Naive B cell (primary cell): Measurements from ENCODE around the gene SLC22A8. TPM values are rescaled to one million over a fixed set of nuclear protein-coding genes. Genes with fewer than 3 reads are reported as not detected.

Source experiments
- ATAC-seq, 2 donors: fragments of 150-1000 bp; cut with Tn5 transposase; 2 replicates each; pipeline ENCODE4 v1.10.0; 2021; ENCODE audit warnings: low read depth in 2 of 2, mild to moderate bottlenecking in 2 of 2, moderate library complexity in 2 of 2
- DNase-seq: peaks from one replicate; pipeline ENCODE4 v3.0.0; 2022
- H3K27ac Mint-ChIP-seq, 6 donors: one replicate each; pipeline ENCODE4 v1.8.0; 2020 to 2022; ENCODE audit warnings: mild to moderate bottlenecking in 6 of 6, mixed read lengths in 6 of 6, moderate library complexity in 5 of 6, inconsistent platforms in 2 of 6
- H3K27me3 Mint-ChIP-seq, 3 donors: one replicate each; pipeline ENCODE4 v1.8.0; 2021 to 2022; ENCODE audit warnings: mixed read lengths in 3 of 3, mild to moderate bottlenecking in 1 of 3
- H3K36me3 Mint-ChIP-seq, 2 donors: one replicate each; pipeline ENCODE4 v1.8.0; 2020 to 2022; ENCODE audit warnings: mixed read lengths in 2 of 2, inconsistent platforms in 1 of 2, mild to moderate bottlenecking in 1 of 2
- H3K4me1 Mint-ChIP-seq, 3 donors: one replicate each; pipeline ENCODE4 v1.8.0; 2020 to 2022; ENCODE audit warnings: mixed read lengths in 3 of 3, inconsistent platforms in 1 of 3, mild to moderate bottlenecking in 1 of 3, moderate library complexity in 1 of 3
- H3K4me3 Mint-ChIP-seq, 8 donors: one replicate each; pipeline ENCODE4 v1.8.0; 2020 to 2022; ENCODE audit warnings: mild to moderate bottlenecking in 8 of 8, mixed read lengths in 8 of 8, moderate library complexity in 8 of 8, inconsistent platforms in 2 of 8
- H3K9me3 Mint-ChIP-seq, 7 donors: one replicate each; pipeline ENCODE4 v1.8.0; 2020 to 2022; ENCODE audit warnings: mixed read lengths in 7 of 7, mild to moderate bottlenecking in 5 of 7, inconsistent platforms in 2 of 7, moderate library complexity in 1 of 7
- polyA plus RNA-seq, 6 donors: library from polyadenylated mRNA; unstranded; fragments of 300-500 nt; fragmentation: Illumina TruSeq; gene quantifications; one replicate each; pipeline ENCODE4 v1.2.3, GENCODE V29; 2021; ENCODE audit warnings: low read depth in 6 of 6

The SLC22A8 gene
- polyA plus RNA-seq, 6 donors from 2014 or later, result not detected

DNA sequence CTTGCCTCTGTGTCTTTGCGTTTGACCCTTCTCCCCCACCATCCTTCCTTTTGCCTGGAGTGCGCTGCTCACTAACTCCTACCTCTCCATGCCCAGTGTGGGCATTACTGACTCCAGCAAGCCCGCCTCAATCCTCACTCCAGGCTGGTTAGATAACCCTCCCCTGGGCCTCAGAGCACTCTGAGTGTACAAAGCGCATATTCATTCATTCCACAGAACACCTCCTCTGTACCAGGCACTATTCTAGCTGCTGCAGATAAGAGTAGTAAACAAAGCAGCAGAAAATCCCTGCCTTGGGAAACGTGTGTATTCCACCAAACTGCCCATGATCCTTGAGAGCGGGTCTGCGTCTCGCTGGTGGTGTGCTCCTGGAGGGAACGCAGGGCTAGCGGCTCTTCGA, 3.2 kb downstream of the SLC22A8 start:
- DNase-seq (no peak), ATAC-seq (no peak)
- Mint-ChIP-seq H3K9me3 (peaks cover 0 to 1% (median 0%) of the 10 kb centered on the region in 7 donors), H3K36me3 (no peaks in the 10 kb centered on the region), H3K27me3 (peaks cover 21 to 55% (median 52%) of the 10 kb centered on the region in 3 donors), H3K27ac (peak overlapping the region in 1 of 6 donors; percentile 85), H3K4me3 (no peak overlapping the region), H3K4me1 (no peaks in the 10 kb centered on the region)

DNA sequence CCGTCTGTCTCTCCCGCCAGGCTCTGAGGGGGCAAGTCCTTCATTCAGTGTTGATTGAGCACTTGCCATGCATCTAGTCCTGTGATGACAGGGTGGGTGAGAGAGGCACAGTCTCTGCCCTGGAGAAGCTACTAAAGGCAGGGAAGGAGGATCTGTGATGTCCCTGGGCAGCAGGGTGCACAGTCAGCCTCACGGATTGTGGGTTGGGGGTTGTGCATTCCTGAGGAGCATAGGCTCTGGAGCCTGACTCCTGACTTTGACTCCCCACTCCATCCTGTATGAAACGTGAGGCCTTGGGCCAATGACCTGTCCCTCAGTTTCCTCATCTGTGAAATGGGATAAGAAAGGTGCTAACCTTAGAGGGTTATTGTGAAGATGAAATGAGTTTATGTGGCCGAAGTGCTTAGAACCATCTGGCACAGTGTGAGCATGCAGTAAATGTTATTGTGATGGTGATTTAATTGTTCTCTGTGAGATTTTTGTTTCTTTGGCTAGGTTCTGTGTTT, 4.7 kb downstream of the SLC22A8 start:
- Mint-ChIP-seq H3K4me1 (no peaks in the 10 kb centered on the region), H3K27me3 (peaks cover 21 to 52% (median 48%) of the 10 kb centered on the region in 3 donors)
- no peak for ATAC-seq

DNA sequence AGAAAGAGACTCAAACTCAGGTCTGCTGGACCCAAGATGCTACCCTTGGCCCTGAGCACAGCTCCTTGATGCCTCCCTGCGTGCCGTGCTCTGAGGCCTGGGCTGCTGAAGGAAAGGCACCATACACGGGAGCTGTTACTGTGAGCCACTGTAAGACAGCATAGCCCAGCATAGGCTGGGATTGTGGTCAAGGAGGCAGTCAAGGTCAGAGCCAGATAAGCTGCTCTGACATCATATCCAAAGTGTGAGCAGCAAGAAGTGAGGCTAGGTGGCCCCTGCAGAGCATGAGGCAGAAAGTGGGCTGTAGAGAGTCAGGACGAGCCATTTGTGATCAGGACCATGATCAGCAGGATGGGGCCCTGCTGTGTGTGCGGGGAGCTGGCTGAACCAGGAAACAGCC, 7.7 kb downstream of the SLC22A8 start:
- Mint-ChIP-seq H3K9me3 (peaks cover 0 to 1% (median 0%) of the 10 kb centered on the region in 7 donors), H3K4me1 (no peaks in the 10 kb centered on the region), H3K36me3 (no peaks in the 10 kb centered on the region), H3K4me3 (no peak overlapping the region), H3K27me3 (peaks cover 10 to 34% (median 30%) of the 10 kb centered on the region in 3 donors), H3K27ac (no peak overlapping the region)
- DNase-seq, result no peak
- no peak for ATAC-seq

More for the DNA sequence above, 4.7 kb downstream of the SLC22A8 start:
- H3K4me3 Mint-ChIP-seq, result no peak overlapping the region
- no peak overlapping the region for H3K27ac Mint-ChIP-seq
- H3K36me3 Mint-ChIP-seq, result no peaks in the 10 kb centered on the region
- DNase-seq, result no peak
- H3K9me3 Mint-ChIP-seq, result peaks cover 0 to 1% (median 0%) of the 10 kb centered on the region in 7 donors

DNA sequence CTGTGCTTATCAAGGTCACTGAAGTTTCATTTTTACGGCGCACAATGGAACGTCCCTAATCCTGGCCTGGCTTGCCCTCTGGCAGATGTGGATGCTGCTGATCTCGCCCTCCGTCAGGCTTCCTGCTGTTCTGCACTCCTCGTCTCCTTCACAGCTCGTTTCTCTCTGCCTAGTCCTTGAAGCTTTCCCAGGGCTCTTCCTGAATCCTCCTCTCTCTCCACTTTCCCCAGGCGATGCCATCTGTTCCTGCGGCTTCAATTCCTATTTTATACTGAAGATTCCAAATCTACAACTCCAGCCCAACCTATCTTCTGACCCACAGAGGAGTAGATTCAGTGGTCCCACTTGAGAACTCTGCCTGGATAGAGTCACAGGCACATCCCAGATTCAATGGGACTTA, 14.2 kb downstream of the SLC22A8 start:
- Mint-ChIP-seq H3K4me1 (no peaks in the 10 kb centered on the region), H3K9me3 (no peaks in the 10 kb centered on the region), H3K27ac (no peak overlapping the region), H3K36me3 (peaks cover 0 to 6% of the 10 kb centered on the region in 2 donors), H3K4me3 (no peak overlapping the region), H3K27me3 (peaks cover 3 to 36% (median 24%) of the 10 kb centered on the region in 3 donors)
- ATAC-seq, result no peak
- DNase-seq, result no peak

DNA sequence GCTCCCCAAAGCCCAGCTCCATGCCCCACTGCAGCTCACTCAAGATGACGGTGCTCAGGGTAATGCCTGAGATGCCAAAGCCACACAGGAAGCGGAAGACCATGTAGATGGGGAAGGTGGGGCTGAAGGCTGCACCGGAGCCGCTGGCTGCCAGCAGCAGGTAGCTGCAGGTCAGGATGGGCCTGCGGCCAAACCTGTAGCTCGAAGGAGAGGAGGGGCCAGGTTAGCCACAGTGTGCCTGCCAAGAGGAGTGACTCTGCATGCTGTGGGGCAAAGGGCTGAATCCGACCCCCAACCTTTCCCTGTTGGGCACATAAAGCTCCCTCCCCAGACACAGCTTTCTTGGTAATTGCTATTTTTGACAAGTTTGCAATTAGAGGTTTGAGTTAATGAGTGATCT, 16.0 kb downstream of the SLC22A8 start:
- H3K27ac Mint-ChIP-seq, result no peak overlapping the region

DNA sequence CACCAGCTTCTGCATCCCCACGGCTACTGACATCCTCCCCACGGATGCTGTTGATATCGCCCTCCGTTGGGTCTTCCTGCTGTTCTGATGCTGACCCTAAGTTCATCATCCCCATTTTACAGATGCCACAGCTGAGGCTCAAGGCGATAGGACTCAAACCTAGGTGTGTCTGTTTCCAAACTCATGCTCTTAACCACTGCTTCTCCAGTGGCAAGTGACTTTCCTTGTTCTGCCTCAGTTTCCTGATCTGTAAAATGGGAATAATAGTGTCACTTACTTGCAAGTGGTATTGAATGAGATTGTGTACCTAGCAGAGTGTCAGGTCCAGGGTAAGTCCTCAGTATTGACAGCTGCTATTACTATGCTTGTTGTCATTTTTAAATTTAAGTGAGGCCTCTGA, 16.5 kb downstream of the SLC22A8 start:
- H3K27ac Mint-ChIP-seq, result no peak overlapping the region
- no peak for ATAC-seq
- H3K27me3 Mint-ChIP-seq, result peaks cover 8 to 52% (median 41%) of the 10 kb centered on the region in 3 donors

More for the DNA sequence above, 16.0 kb downstream of the SLC22A8 start:
- peaks cover 0 to 6% of the 10 kb centered on the region in 2 donors for H3K36me3 Mint-ChIP-seq
- DNase-seq (no peak), ATAC-seq (no peak)
- peaks cover 5 to 50% (median 36%) of the 10 kb centered on the region in 3 donors for H3K27me3 Mint-ChIP-seq
- no peaks in the 10 kb centered on the region for H3K9me3 Mint-ChIP-seq
- no peak overlapping the region for H3K4me3 Mint-ChIP-seq
- H3K4me1 Mint-ChIP-seq, result no peaks in the 10 kb centered on the region

DNA sequence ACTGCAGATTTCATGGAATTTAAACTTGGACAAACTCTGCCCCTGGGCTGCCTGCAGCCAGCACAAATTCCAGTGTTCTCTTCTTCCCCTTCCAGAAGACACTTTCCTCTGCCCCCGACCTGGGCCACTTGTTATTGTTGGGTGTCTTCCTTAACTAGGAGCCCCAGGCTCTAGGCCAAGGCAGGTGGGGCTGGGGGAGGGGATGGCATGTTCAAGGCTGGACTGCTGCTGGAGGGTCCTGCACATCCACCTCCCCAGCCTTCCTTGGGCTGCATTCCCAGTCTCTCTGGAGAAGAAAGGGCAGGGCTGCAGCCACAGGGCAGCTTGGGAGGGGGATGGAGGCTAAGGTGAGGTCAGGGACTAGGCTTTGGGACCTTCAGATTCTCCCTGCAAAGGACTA, 19.4 kb downstream of the SLC22A8 start:
- Mint-ChIP-seq H3K4me1 (no peaks in the 10 kb centered on the region), H3K4me3 (no peak overlapping the region), H3K27ac (peak overlapping the region in 1 of 6 donors; percentile 83), H3K9me3 (no peaks in the 10 kb centered on the region), H3K36me3 (peaks cover 0 to 4% of the 10 kb centered on the region in 2 donors), H3K27me3 (peaks cover 15 to 63% (median 53%) of the 10 kb centered on the region in 3 donors)
- DNase-seq (no peak), ATAC-seq (no peak)

More for the DNA sequence above, 16.5 kb downstream of the SLC22A8 start:
- Mint-ChIP-seq H3K4me3 (no peak overlapping the region), H3K36me3 (peaks cover 0 to 6% of the 10 kb centered on the region in 2 donors), H3K9me3 (no peaks in the 10 kb centered on the region), H3K4me1 (no peaks in the 10 kb centered on the region)
- DNase-seq, result no peak

DNA sequence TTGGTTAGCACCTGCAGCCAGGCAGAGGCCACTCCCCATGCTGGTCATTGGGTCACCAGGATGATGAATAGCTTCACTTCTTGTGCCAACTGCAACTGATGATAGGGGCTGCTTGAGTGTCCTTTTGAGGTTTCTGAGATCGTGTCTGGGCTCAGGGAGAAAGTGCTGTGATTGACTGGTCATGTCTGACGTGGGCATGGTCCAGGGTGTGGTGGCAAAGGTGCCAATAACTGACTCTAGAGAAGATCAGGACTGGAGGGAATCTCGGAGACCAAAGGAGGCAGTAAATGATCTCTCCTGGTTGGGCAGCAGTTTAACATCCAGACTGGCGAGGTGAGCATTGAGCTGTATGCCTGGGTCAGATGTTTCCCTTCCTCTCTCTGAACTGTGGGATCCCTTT, 20.9 kb downstream of the SLC22A8 start:
- ATAC-seq (no peak), DNase-seq (no peak)
- H3K4me3 Mint-ChIP-seq, result no peak overlapping the region
- peak overlapping the region in 1 of 6 donors; percentile 64 for H3K27ac Mint-ChIP-seq
- no peaks in the 10 kb centered on the region for H3K9me3 Mint-ChIP-seq
- no peaks in the 10 kb centered on the region for H3K4me1 Mint-ChIP-seq
- no peaks in the 10 kb centered on the region for H3K36me3 Mint-ChIP-seq
- H3K27me3 Mint-ChIP-seq, result peaks cover 18 to 58% (median 56%) of the 10 kb centered on the region in 3 donors

DNA sequence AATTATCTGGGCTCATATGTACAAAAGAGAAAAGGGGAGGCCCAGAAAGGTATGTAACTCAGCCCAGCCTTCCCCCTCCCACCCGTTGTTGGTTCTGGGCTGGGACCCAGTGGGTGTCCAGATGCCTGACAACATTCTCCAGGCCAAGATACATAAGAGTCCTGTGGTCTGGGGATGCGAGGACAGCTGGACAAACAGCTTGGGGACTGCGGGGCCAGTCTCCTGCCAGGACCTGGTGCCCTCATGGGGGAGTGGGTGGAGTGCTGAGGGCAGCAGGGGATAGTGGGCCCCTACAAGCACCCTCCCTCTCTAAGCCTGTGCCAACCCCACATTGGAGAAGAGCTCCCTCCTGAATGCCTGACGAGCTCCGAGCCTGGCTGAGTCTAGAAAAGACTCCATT, 27.4 kb downstream of the SLC22A8 start:
- Mint-ChIP-seq H3K4me1 (no peaks in the 10 kb centered on the region), H3K36me3 (no peaks in the 10 kb centered on the region)

DNA sequence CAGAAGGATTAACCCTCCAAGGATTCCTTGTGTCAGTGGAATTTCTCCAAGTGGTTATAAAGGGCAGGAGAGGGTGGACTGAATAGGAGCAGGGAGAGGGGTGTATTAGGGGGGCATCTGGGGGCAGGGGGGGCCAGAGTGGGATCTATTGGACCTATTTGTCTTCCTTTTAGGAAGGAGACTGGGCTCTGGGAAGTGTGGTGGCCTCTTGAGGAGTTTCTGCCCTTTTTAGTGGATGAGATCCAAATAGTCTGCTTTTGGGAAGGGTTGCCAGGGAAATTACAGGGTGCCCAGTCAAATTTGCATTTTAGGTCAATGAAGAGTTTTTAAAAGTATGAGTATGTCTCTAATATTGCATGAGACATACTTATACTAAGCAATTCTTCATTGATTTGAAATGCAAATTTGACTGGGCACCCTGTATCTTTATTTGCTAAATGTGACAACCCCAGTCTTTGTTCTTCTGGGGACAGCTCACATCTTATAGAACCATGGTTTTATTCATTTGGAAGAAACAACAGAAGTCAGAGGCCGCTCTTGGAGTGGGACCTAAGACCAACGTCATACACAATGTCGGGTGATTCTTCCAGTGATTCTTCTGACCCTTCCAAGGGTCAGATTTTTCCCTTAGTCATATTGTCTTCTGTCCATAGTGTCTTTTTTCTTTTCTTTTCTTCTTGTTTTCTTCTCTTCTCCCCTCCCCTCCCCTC, 30.4 kb downstream of the SLC22A8 start:
- no peak overlapping the region for H3K27ac Mint-ChIP-seq
- H3K27me3 Mint-ChIP-seq, result peaks cover 3 to 31% (median 15%) of the 10 kb centered on the region in 3 donors
- no peaks in the 10 kb centered on the region for H3K4me1 Mint-ChIP-seq
- H3K9me3 Mint-ChIP-seq, result no peaks in the 10 kb centered on the region
- no peaks in the 10 kb centered on the region for H3K36me3 Mint-ChIP-seq
- peak overlapping the region in 1 of 8 donors; percentile 8 for H3K4me3 Mint-ChIP-seq
- ATAC-seq (no peak), DNase-seq (no peak)

More for the DNA sequence above, 27.4 kb downstream of the SLC22A8 start:
- no peaks in the 10 kb centered on the region for H3K9me3 Mint-ChIP-seq
- no peak overlapping the region for H3K4me3 Mint-ChIP-seq
- peaks cover 8 to 43% (median 27%) of the 10 kb centered on the region in 3 donors for H3K27me3 Mint-ChIP-seq
- H3K27ac Mint-ChIP-seq, result no peak overlapping the region
- DNase-seq, result no peak
- no peak for ATAC-seq

DNA sequence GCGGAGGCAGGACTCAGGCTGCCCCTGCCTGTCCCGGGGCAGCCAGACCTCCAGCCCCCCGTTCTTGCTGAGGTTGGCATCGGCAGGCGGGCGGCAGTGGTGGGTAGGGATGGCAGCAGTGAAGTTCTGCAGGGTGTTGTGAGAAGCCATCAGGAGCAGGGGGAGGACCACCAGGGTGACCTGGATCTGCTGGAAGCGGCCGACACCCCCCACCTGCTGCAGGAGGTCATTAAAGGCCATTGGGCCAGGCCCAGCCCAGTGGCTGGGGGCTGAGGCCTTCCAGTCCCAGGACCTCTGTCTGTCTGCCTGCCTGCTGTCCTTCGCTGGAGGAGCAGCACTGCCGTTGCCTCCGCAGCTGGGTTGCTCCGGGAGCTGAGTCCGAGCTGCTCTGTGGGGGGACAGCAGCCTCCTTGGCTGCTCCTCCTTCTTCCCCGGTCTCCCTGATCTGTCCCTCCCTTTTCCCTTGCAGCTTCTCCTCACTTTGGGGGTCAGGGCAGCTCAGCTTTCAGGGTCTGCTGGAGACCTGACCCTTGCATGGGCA, 31.1 kb downstream of the SLC22A8 start, which contains the start of gene SLC22A6:
Gene SLC22A6, minus strand, starts transcription at position 517 of the 541 bp plus-strand sequence. Its CDS starts 277 bp downstream, at position 240.
- no peaks in the 10 kb centered on the region for H3K36me3 Mint-ChIP-seq
- ATAC-seq (no peak), DNase-seq (no peak)
- peaks cover 6 to 38% (median 16%) of the 10 kb centered on the region in 3 donors for H3K27me3 Mint-ChIP-seq
- H3K27ac Mint-ChIP-seq, result no peak within 1 kb of the TSS
- H3K9me3 Mint-ChIP-seq, result no peaks in the 10 kb centered on the region
- peak within 1 kb of the TSS in 1 of 8 donors; percentile 8 for H3K4me3 Mint-ChIP-seq
- no peaks in the 10 kb centered on the region for H3K4me1 Mint-ChIP-seq

DNA sequence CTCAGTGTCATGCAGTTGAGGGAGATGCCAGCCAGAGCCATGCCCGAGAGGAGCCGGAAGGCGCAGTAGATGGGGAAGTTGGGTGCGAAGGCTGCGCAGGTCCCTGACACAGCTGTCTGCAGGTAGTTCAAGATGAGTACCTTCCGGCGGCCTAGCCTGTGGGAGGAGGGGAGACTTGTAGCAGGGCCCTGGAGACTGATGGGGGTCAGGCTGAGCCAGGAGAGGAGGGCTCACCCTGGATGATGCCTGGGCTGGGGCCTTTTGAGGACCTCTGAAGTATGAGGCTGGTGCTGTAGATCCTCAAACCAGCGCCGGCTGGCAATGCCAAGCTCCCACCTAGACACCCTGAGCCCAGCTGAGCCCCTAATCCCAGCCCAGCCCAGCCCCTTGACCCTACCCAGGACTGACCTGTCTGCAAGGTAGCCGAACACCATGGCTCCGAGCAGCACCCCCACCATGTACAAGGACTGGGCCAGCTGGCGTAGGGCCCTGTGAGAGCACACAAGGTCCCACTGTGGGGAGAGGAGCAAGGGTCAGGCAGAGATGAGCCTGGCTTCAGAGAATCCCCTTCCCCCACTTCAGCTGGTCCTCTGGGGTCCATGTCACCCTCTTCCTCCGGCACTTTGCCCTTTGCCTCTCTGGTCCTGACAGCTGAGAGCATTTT, 32.0 kb downstream of the SLC22A8 start:
- Mint-ChIP-seq H3K27ac (no peak overlapping the region), H3K4me1 (no peaks in the 10 kb centered on the region), H3K36me3 (no peaks in the 10 kb centered on the region), H3K9me3 (no peaks in the 10 kb centered on the region), H3K27me3 (peaks cover 10 to 46% (median 24%) of the 10 kb centered on the region in 3 donors), H3K4me3 (no peak overlapping the region)
- no peak for ATAC-seq
- DNase-seq, result no peak

DNA sequence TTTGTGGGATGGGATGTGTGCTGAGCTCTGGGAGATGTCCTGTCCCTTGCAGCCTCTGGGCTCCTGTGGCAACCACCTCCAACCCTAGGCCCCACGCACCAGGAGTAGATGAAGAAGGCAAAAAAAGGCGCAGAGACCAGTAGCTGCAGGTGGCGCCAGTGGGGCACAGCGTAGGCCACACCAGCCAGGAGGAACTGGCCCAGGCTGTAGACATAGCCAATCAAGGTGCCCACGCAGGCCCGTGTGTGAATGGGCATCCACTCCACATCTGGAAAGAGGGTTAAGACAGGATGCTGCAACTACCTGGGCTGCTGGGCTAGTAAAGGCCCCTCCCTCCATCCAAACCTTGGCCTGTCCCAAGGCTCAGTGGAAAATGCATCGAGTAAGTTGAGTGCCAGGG, 33.9 kb downstream of the SLC22A8 start:
- Mint-ChIP-seq H3K27me3 (peaks cover 10 to 37% (median 11%) of the 10 kb centered on the region in 3 donors), H3K27ac (no peak overlapping the region), H3K4me3 (no peak overlapping the region), H3K9me3 (no peaks in the 10 kb centered on the region), H3K4me1 (no peaks in the 10 kb centered on the region), H3K36me3 (no peaks in the 10 kb centered on the region)
- no peak for ATAC-seq
- no peak for DNase-seq
